IMR-90 (cell line): ENCODE data around the gene NCOA7. TPM values are rescaled to one million over a fixed set of nuclear protein-coding genes. Genes with fewer than 3 reads are reported as not detected.

Experiments used
- ATAC-seq: fragments of 200-7000 bp; cut with Tn5 transposase; 2 replicates; pipeline ENCODE4 v1.9.1; 2020; ENCODE audit warnings: low read depth, mild to moderate bottlenecking, moderate library complexity
- BruUV-seq: library from RNA; stranded (reverse); fragments of 400-500 nt; replicated peaks from 2 replicates; lab custom pipeline; 2021; lab: Mats Ljungman, UMichigan
- CTCF ChIA-PET: fragments of 300-600 bp; formaldehyde crosslinking; extraction: SDS; loops from one replicate; lab custom pipeline; 2021; ENCODE audit warnings: antibody characterized with exemption; lab: Yijun Ruan, JAX
- POLR2A ChIA-PET: fragments of 300-600 bp; sonication (Branson Sonifier 250); formaldehyde crosslinking; loops from one replicate; lab custom pipeline; 2022; ENCODE audit warnings: antibody characterized with exemption; ENCODE audit not compliant: unreplicated experiment; lab: Charles Lee
- DNase-seq: peaks from one replicate; pipeline ENCODE4 v3.0.0; 2013
- H2AFZ ChIP-seq: replicated peaks from 2 replicates; pipeline ENCODE3; 2013; ENCODE audit warnings: low read length, mild to moderate bottlenecking; ENCODE audit not compliant: poor library complexity
- H2AK5ac ChIP-seq: 2 replicates; pipeline ENCODE4 v1.6.1; 2013; ENCODE audit warnings: low read depth, low read length, inconsistent platforms
- H2AK9ac ChIP-seq: replicated peaks from 2 replicates; pipeline ENCODE3; 2013; ENCODE audit warnings: mild to moderate bottlenecking, low read depth, low read length, moderate library complexity; ENCODE audit not compliant: poor library complexity
- H2BK120ac ChIP-seq: 2 replicates; pipeline ENCODE4 v1.6.1; 2013; ENCODE audit warnings: low read depth, low read length, inconsistent platforms
- H2BK15ac ChIP-seq: 3 replicates; pipeline ENCODE4 v1.6.1; 2013; ENCODE audit warnings: low read depth, low read length, inconsistent platforms
- H2BK20ac ChIP-seq: 2 replicates; pipeline ENCODE4 v1.6.1; 2013; ENCODE audit warnings: low read depth, mild to moderate bottlenecking, inconsistent platforms, low read length, moderate library complexity
- H2BK5ac ChIP-seq: 2 replicates; pipeline ENCODE4 v1.6.1; 2013; ENCODE audit warnings: mild to moderate bottlenecking, low read depth, low read length, inconsistent platforms; ENCODE audit not compliant: poor library complexity, severe bottlenecking
- H3K14ac ChIP-seq: replicated peaks from 2 replicates; pipeline ENCODE4 v1.6.1; 2013; ENCODE audit warnings: low read depth, low read length, inconsistent platforms
- H3K18ac ChIP-seq: 2 replicates; pipeline ENCODE4 v1.6.1; 2013; ENCODE audit warnings: low read depth, low read length, control low read depth
- H3K23ac ChIP-seq: 2 replicates; pipeline ENCODE4 v1.6.1; 2013; ENCODE audit warnings: low read depth, low read length, inconsistent platforms
- H3K27ac ChIP-seq: 2 replicates; pipeline ENCODE4 v1.5.1; 2013; ENCODE audit warnings: mild to moderate bottlenecking, control low read depth, low read length; ENCODE audit not compliant: insufficient read depth
- H3K27me3 ChIP-seq: 2 replicates; pipeline ENCODE4 v1.6.1; 2013; ENCODE audit warnings: low read length; ENCODE audit not compliant: control insufficient read depth, insufficient read depth
- H3K36me3 ChIP-seq: 2 replicates; pipeline ENCODE4 v1.6.1; 2013; ENCODE audit warnings: low read length, mixed read lengths; ENCODE audit not compliant: control insufficient read depth, insufficient read depth
- H3K4ac ChIP-seq: 2 replicates; pipeline ENCODE4 v1.6.1; 2013; ENCODE audit warnings: low read depth, low read length, inconsistent platforms
- H3K4me1 ChIP-seq: 2 replicates; pipeline ENCODE4 v1.6.1; 2013; ENCODE audit warnings: low read length, mixed read lengths; ENCODE audit not compliant: control insufficient read depth, insufficient read depth
- H3K4me2 ChIP-seq: 2 replicates; pipeline ENCODE4 v1.6.1; 2013; ENCODE audit warnings: low read depth, mild to moderate bottlenecking, control low read depth, low read length, moderate library complexity
- H3K4me3 ChIP-seq: 2 replicates; pipeline ENCODE4 v1.5.1; 2013; ENCODE audit warnings: low read depth, mild to moderate bottlenecking, control low read depth, low read length, moderate library complexity; ENCODE audit not compliant: insufficient read depth
- H3K56ac ChIP-seq: 2 replicates; pipeline ENCODE4 v1.6.1; 2013; ENCODE audit warnings: low read length, inconsistent platforms; ENCODE audit not compliant: insufficient read depth; ENCODE audit errors: extremely low read depth
- H3K79me1 ChIP-seq, 2 experiments: 2 replicates each; pipeline ENCODE4 v1.6.1; 2013; ENCODE audit warnings: low read length in 2 of 2, inconsistent platforms in 1 of 2, low read depth in 1 of 2
- H3K9ac ChIP-seq: 2 replicates; pipeline ENCODE4 v1.6.1; 2013; ENCODE audit warnings: low read depth, low read length, control low read depth
- H3K9me1 ChIP-seq: 2 replicates; pipeline ENCODE4 v1.6.1; 2013; ENCODE audit warnings: low read length, inconsistent platforms; ENCODE audit not compliant: insufficient read depth
- H3K9me3 ChIP-seq: 2 replicates; pipeline ENCODE4 v1.6.1; 2013; ENCODE audit warnings: low read length; ENCODE audit not compliant: control insufficient read depth, insufficient read depth
- H4K20me1 ChIP-seq: 2 replicates; pipeline ENCODE4 v1.6.1; 2013; ENCODE audit warnings: low read length, inconsistent platforms; ENCODE audit not compliant: insufficient read depth
- H4K5ac ChIP-seq: 2 replicates; pipeline ENCODE4 v1.6.1; 2013; ENCODE audit warnings: mild to moderate bottlenecking, low read depth, low read length, control low read depth
- H4K8ac ChIP-seq, 2 experiments: 2 replicates each; pipeline ENCODE4 v1.6.1; 2013; ENCODE audit warnings: low read depth in 2 of 2, low read length in 2 of 2, control low read depth in 1 of 2, inconsistent platforms in 1 of 2
- H4K91ac ChIP-seq: 2 replicates; pipeline ENCODE4 v1.6.1; 2013; ENCODE audit warnings: low read depth, low read length, inconsistent platforms; ENCODE audit not compliant: insufficient read depth
- BHLHE40 ChIP-seq: fragments of 150-350 bp; IDR thresholded peaks from 2 replicates; pipeline ENCODE4 v1.6.1; 2016; ENCODE audit warnings: mild to moderate bottlenecking, low read depth, low read length
- CHD1 ChIP-seq: IDR thresholded peaks from 2 replicates; pipeline ENCODE4 v1.6.1; 2012; ENCODE audit warnings: low read depth, low read length, improper control_type of control experiment
- FOS ChIP-seq: fragments of 150-350 bp; IDR thresholded peaks from 2 replicates; pipeline ENCODE4 v1.6.1; 2016; ENCODE audit warnings: low read depth, low read length
- MAFK ChIP-seq: IDR thresholded peaks from 2 replicates; pipeline ENCODE4 v1.6.1; 2012; ENCODE audit warnings: low read depth, low read length, improper control_type of control experiment
- MAZ ChIP-seq: IDR thresholded peaks from 2 replicates; pipeline ENCODE4 v1.6.1; 2012; ENCODE audit warnings: low read depth, mild to moderate bottlenecking, low read length, improper control_type of control experiment, moderate library complexity, borderline replicate concordance
- MXI1 ChIP-seq: IDR thresholded peaks from 2 replicates; pipeline ENCODE4 v1.6.1; 2012; ENCODE audit warnings: low read depth, mild to moderate bottlenecking, low read length, moderate library complexity, borderline replicate concordance
- NFE2L2 ChIP-seq: fragments of 150-350 bp; IDR thresholded peaks from 2 replicates; pipeline ENCODE4 v1.6.1; 2016; ENCODE audit warnings: low read depth, mild to moderate bottlenecking, low read length
- POLR2A ChIP-seq: IDR thresholded peaks from 2 replicates; pipeline ENCODE4 v1.6.1; 2012; ENCODE audit warnings: mild to moderate bottlenecking, low read depth, low read length
- RAD21 ChIP-seq: IDR thresholded peaks from 2 replicates; pipeline ENCODE4 v1.6.1; 2012; ENCODE audit warnings: low read length, improper control_type of control experiment
- RCOR1 ChIP-seq: IDR thresholded peaks from 2 replicates; pipeline ENCODE4 v1.6.1; 2012; ENCODE audit warnings: mild to moderate bottlenecking, low read length, improper control_type of control experiment; ENCODE audit not compliant: insufficient replicate concordance
- SMC3 ChIP-seq: fragments of 150-350 bp; IDR thresholded peaks from 2 replicates; pipeline ENCODE4 v1.6.1; 2016; ENCODE audit warnings: low read depth, mild to moderate bottlenecking, antibody characterized with exemption, low read length, moderate library complexity
- WGBS, 2 experiments: methylation state at CpG; one replicate each; pipeline versions ENCODE4 v1.1.5 to v1.1.7; 2013; ENCODE audit warnings: missing lambda C conversion rate in 2 of 2; ENCODE audit not compliant: insufficient read length in 1 of 2; ENCODE audit errors: extremely low coverage in 2 of 2; 5-methylcytosine and 5-hydroxymethylcytosine counted together
- dilution Hi-C: fragments of 300-500 bp; cut with HindIII; formaldehyde crosslinking; loops from one replicate; pipeline ENCODE4 v1.14.3; 2018; ENCODE audit warnings: low sequenced_read_pairs; ENCODE audit not compliant: unreplicated experiment
- in situ Hi-C: fragments of 300-500 bp; cut with MboI; formaldehyde crosslinking; loops from 3 replicates; pipeline ENCODE4 v1.14.3; 2019; ENCODE audit warnings: low sequenced_read_pairs, inconsistent platforms, mixed read lengths
- intact Hi-C: fragments of 100-400 bp; cut with micrococcal nuclease; formaldehyde crosslinking; loops from 2 replicates; pipeline ENCODE4 v1.10.0; 2022
- polyA plus RNA-seq, 3 experiments: library from polyadenylated mRNA; depleted of rRNA; stranded (reverse); fragments of >200 nt; gene quantifications; 2 replicates each; pipeline ENCODE4 v1.2.3, GENCODE V29; 2012; ENCODE audit warnings: low replicate concordance in 1 of 3
- total RNA-seq: library from RNA; depleted of rRNA; stranded (reverse); fragments of >200 nt; gene quantifications from 2 replicates; pipeline ENCODE4 v1.2.3, GENCODE V29; 2012
- TF ChIP-seq, protein P1 (sequence below): fragments of 150-350 bp; IDR thresholded peaks from 2 replicates; pipeline ENCODE4 v1.6.1; 2016; ENCODE audit warnings: low read depth, mild to moderate bottlenecking, low read length, moderate library complexity, borderline replicate concordance

NCOA7 gene
- total and polyA plus RNA-seq, 2 of the 4 experiments (the other 2 are of a cell fraction): 12.6 to 12.9 TPM

- H3K4me3 ChIP-seq: no peak overlapping the region
- no peak overlapping the region for H4K5ac ChIP-seq
- H3K27ac ChIP-seq: no peak overlapping the region
- H3K14ac ChIP-seq: no peak overlapping the region
- H3K23ac ChIP-seq: no peak overlapping the region
- H3K18ac ChIP-seq: no peak overlapping the region
- no peak overlapping the region for H4K8ac ChIP-seq
- H3K9me3 ChIP-seq: no peaks in the 10 kb centered on the region
- peaks cover 16% of the 10 kb centered on the region for H3K36me3 ChIP-seq
- no TSS peak for BruUV-seq
- CTCF ChIA-PET: no interaction called here
- H3K4me2 ChIP-seq: no peak overlapping the region
- no CpG with 5 or more reads among the region's 1 CpG for WGBS, 2 experiments
- no peaks in the 10 kb centered on the region for H3K9me1 ChIP-seq
- no peaks in the 10 kb centered on the region for H3K27me3 ChIP-seq
- dilution Hi-C loops: no loop called here
- intact Hi-C loops: no loop called here
- H3K56ac ChIP-seq: no peak overlapping the region
- TF ChIP-seq FOS (no peak), CHD1 (no peak), MAFK (no peak), MXI1 (no peak), SMC3 (no peak), RAD21 (no peak), MAZ (no peak), BHLHE40 (no peak), RCOR1 (no peak), POLR2A (no peak), NFE2L2 (no peak)
- TF ChIP-seq, protein P1, sequence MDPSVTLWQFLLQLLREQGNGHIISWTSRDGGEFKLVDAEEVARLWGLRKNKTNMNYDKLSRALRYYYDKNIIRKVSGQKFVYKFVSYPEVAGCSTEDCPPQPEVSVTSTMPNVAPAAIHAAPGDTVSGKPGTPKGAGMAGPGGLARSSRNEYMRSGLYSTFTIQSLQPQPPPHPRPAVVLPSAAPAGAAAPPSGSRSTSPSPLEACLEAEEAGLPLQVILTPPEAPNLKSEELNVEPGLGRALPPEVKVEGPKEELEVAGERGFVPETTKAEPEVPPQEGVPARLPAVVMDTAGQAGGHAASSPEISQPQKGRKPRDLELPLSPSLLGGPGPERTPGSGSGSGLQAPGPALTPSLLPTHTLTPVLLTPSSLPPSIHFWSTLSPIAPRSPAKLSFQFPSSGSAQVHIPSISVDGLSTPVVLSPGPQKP: no peak
- ATAC-seq (no peak), DNase-seq (no peak)
- POLR2A ChIA-PET: no interaction called here
- no peak overlapping the region for H2BK5ac ChIP-seq
- in situ Hi-C loops: no loop called here
- no peak overlapping the region for H3K4ac ChIP-seq
- no peak overlapping the region for H2BK120ac ChIP-seq
- no peaks in the 10 kb centered on the region for H4K20me1 ChIP-seq
- H2AFZ ChIP-seq: no peak overlapping the region
- no peak overlapping the region for H2AK9ac ChIP-seq
- H3K4me1 ChIP-seq: no peaks in the 10 kb centered on the region; the same call in 1 of the 2 replicates
- no peak overlapping the region for H2BK20ac ChIP-seq
- no peak overlapping the region for H2AK5ac ChIP-seq
- no peak overlapping the region for H3K9ac ChIP-seq
- H3K79me1 ChIP-seq: no peaks in the 10 kb centered on the region
- no peak overlapping the region for H2BK15ac ChIP-seq
- H4K91ac ChIP-seq: no peak overlapping the region
These were observed 95.3 kb downstream of the NCOA7 start for GRCh38 chr6:125886021-125886420.
